Astrocyte of the spinal cord (primary cell): Measurements from ENCODE around the gene ANO10.

Experiments
- DNase-seq: peaks from one replicate; pipeline ENCODE4 v3.0.0; 2011; ENCODE audit warnings: low read depth, low spot score
- H3K4me3 ChIP-seq: 2 replicates; pipeline ENCODE4 v1.5.1; 2011; ENCODE audit warnings: low read depth, mild to moderate bottlenecking, low read length, moderate library complexity
- CTCF ChIP-seq: IDR thresholded peaks from 2 replicates; pipeline ENCODE4 v1.5.1; 2012; ENCODE audit warnings: low read depth, mild to moderate bottlenecking, low read length, inconsistent platforms
- in situ Hi-C: cut with HindIII; loops from 2 replicates; pipeline ENCODE4 v1.10.0; 2017; ENCODE audit warnings: low sequenced_read_pairs

The ANO10 gene

GRCh38 chr3:43406643-43407023, 215.2 kb downstream of the ANO10 start:
- DNase-seq, result no peak
- in situ Hi-C loops, result no loop called here
- no peak for TF ChIP-seq CTCF
- H3K4me3 ChIP-seq, result no peak overlapping the region

- DNase-seq, result peak; percentile 95
- no peak for TF ChIP-seq CTCF
- in situ Hi-C loops, result no loop called here
- H3K4me3 ChIP-seq, result no peak overlapping the region
These were observed 215.7 kb downstream of the ANO10 start for GRCh38 chr3:43405888-43406642.

GRCh38 chr3:43400781-43401730, 220.8 kb downstream of the ANO10 start:
- in situ Hi-C loops, result no loop called here

GRCh38 chr3:43400167-43400566, 221.6 kb downstream of the ANO10 start:
- H3K4me3 ChIP-seq, result no peak overlapping the region
- TF ChIP-seq CTCF, result no peak
- DNase-seq, result no peak
- in situ Hi-C loops, result no loop called here

More at GRCh38 chr3:43400781-43401730, 220.8 kb downstream of the ANO10 start:
- no peak overlapping the region for H3K4me3 ChIP-seq
- no peak for TF ChIP-seq CTCF
- no peak for DNase-seq

- DNase-seq, result no peak
- in situ Hi-C loops, result no loop called here
- H3K4me3 ChIP-seq, result no peak overlapping the region
- TF ChIP-seq CTCF, result no peak
These were observed 222.8 kb downstream of the ANO10 start for GRCh38 chr3:43399034-43399433.

GRCh38 chr3:43394041-43394554, 227.7 kb downstream of the ANO10 start:
- no peak for TF ChIP-seq CTCF
- peak; percentile 77 for DNase-seq
- in situ Hi-C loops, result no loop called here
- no peak overlapping the region for H3K4me3 ChIP-seq
